B cell (primary cell): Measurements from ENCODE around the gene HIRA. TPM values are rescaled to one million over a fixed set of nuclear protein-coding genes. Genes with fewer than 3 reads are reported as not detected.

ENCODE experiments used
- ATAC-seq: fragments of 200-7000 bp; cut with Tn5 transposase; one replicate; pipeline ENCODE4 v1.10.0; 2021; ENCODE audit warnings: low read depth, mild to moderate bottlenecking, moderate number of reproducible peaks, moderate library complexity
- CTCF ChIA-PET: fragments of 350-600 bp; sonication (Branson Sonifier 250); formaldehyde crosslinking; loops from one replicate; lab custom pipeline; 2021; ENCODE audit warnings: antibody characterized with exemption, inconsistent platforms; lab: Charles Lee
- POLR2A ChIA-PET: fragments of 350-600 bp; sonication (Branson Sonifier 250); formaldehyde crosslinking; loops from one replicate; lab custom pipeline; 2021; ENCODE audit warnings: antibody characterized with exemption; lab: Charles Lee
- DNase-seq: peaks from one replicate; pipeline ENCODE4 v3.0.0; 2013
- H2AFZ ChIP-seq: 2 replicates; pipeline ENCODE4 v1.6.1; 2012; ENCODE audit warnings: mild to moderate bottlenecking, low read depth, low read length; ENCODE audit not compliant: insufficient read depth, poor library complexity, severe bottlenecking
- H3K27ac ChIP-seq, 2 donors: 1 replicate in 1 of 2; 2 replicates in 1 of 2; pipeline ENCODE4 v1.5.1; 2012 to 2013; ENCODE audit warnings: low read length in 2 of 2, mild to moderate bottlenecking in 2 of 2, moderate library complexity in 1 of 2
- H3K27me3 ChIP-seq, 4 experiments: fragments of 200-600 bp in 1 of 4; sonication (generic) in 1 of 4; replicated peaks in 1 of 4; 1 replicate in 2 of 4; 2 replicates in 2 of 4; pipeline versions ENCODE4 v1.6.1 to v1.7.0; 2013 to 2016; ENCODE audit warnings: low read length in 3 of 4, mild to moderate bottlenecking in 2 of 4, mixed read lengths in 1 of 4, moderate library complexity in 1 of 4; ENCODE audit not compliant: insufficient read depth in 4 of 4, control insufficient read depth in 3 of 4; ENCODE audit errors: control extremely low read depth in 1 of 4
- H3K36me3 ChIP-seq, 2 experiments: replicated peaks in 1 of 2; 1 replicate in 1 of 2; 2 replicates in 1 of 2; pipeline versions ENCODE4 v1.6.1 to v1.7.1; 2013; ENCODE audit warnings: low read length in 1 of 2; ENCODE audit not compliant: insufficient read depth in 2 of 2, control insufficient read depth in 1 of 2; ENCODE audit errors: control extremely low read depth in 1 of 2, extremely low read depth in 1 of 2
- H3K4me1 ChIP-seq, 2 donors: fragments of 200-600 bp in 1 of 2; sonication (generic) in 1 of 2; 1 replicate in 1 of 2; 2 replicates in 1 of 2; pipeline versions ENCODE4 v1.5.1 to v1.6.1; 2013 to 2017; ENCODE audit warnings: low read length in 2 of 2; ENCODE audit not compliant: control insufficient read depth in 2 of 2, insufficient read depth in 2 of 2
- H3K4me2 ChIP-seq: replicated peaks from 2 replicates; pipeline ENCODE3; 2012; ENCODE audit warnings: mild to moderate bottlenecking, low read depth, low read length; ENCODE audit not compliant: poor library complexity, severe bottlenecking
- H3K4me3 ChIP-seq, 5 experiments: fragments of 200-600 bp in 1 of 5; sonication (generic) in 1 of 5; 1 replicate in 3 of 5; 2 replicates in 2 of 5; pipeline versions ENCODE4 v1.5.1 to v1.7.0; 2011 to 2016; ENCODE audit warnings: low read length in 4 of 5, mild to moderate bottlenecking in 4 of 5, low read depth in 2 of 5, control low read depth in 1 of 5, moderate library complexity in 1 of 5; ENCODE audit not compliant: insufficient read depth in 1 of 5; ENCODE audit errors: control extremely low read depth in 1 of 5, extremely low read depth in 1 of 5
- H3K79me2 ChIP-seq: fragments of 200-600 bp; sonication (generic); one replicate; pipeline ENCODE4 v1.6.0; 2016; ENCODE audit warnings: low read length; ENCODE audit not compliant: control insufficient read depth, insufficient read depth
- H3K9ac ChIP-seq: fragments of 200-600 bp; sonication (generic); 2 replicates; pipeline ENCODE4 v1.6.1; 2017; ENCODE audit warnings: mild to moderate bottlenecking, low read length, moderate library complexity
- H3K9me3 ChIP-seq, 3 donors: one replicate each; pipeline versions ENCODE4 v1.6.1 to v1.7.1; 2013; ENCODE audit warnings: low read length in 2 of 3; ENCODE audit not compliant: control insufficient read depth in 2 of 3, insufficient read depth in 1 of 3; ENCODE audit errors: control extremely low read depth in 1 of 3
- H4K20me1 ChIP-seq: 2 replicates; pipeline ENCODE4 v1.6.0; 2012; ENCODE audit warnings: mild to moderate bottlenecking, low read length; ENCODE audit not compliant: insufficient read depth, control insufficient read depth, poor library complexity, severe bottlenecking
- H3K27ac Mint-ChIP-seq: one replicate; pipeline ENCODE4 v1.8.0; 2021; ENCODE audit warnings: mixed read lengths
- H3K27me3 Mint-ChIP-seq: one replicate; pipeline ENCODE4 v1.8.0; 2021; ENCODE audit warnings: mixed read lengths
- H3K4me1 Mint-ChIP-seq: one replicate; pipeline ENCODE4 v1.8.0; 2021; ENCODE audit warnings: mixed read lengths
- H3K4me3 Mint-ChIP-seq: one replicate; pipeline ENCODE4 v1.8.0; 2021; ENCODE audit warnings: mixed read lengths
- H3K9me3 Mint-ChIP-seq: one replicate; pipeline ENCODE4 v1.8.0; 2022; ENCODE audit warnings: mixed read lengths; ENCODE audit not compliant: insufficient read depth
- CTCF ChIP-seq: fragments of 200-600 bp; IDR thresholded peaks from one replicate; pipeline ENCODE4 v1.8.0; 2022; ENCODE audit warnings: antibody characterized with exemption, mild to moderate bottlenecking
- EZH2 ChIP-seq: IDR thresholded peaks from 2 replicates; pipeline ENCODE4 v1.6.1; 2012; ENCODE audit warnings: borderline replicate concordance, low read depth, mild to moderate bottlenecking, moderate library complexity, low read length; ENCODE audit not compliant: insufficient read depth, poor library complexity, severe bottlenecking
- WGBS: methylation state at CpG from one replicate; pipeline ENCODE4 v1.1.5; 2013; ENCODE audit warnings: missing lambda C conversion rate; ENCODE audit not compliant: insufficient coverage; 5-methylcytosine and 5-hydroxymethylcytosine counted together
- intact Hi-C: fragments of 100-400 bp; cut with micrococcal nuclease; formaldehyde crosslinking; loops from one replicate; pipeline ENCODE4 v1.10.0; 2022
- polyA plus RNA-seq: library from polyadenylated mRNA; depleted of rRNA; stranded (reverse); fragments of >200 nt; gene quantifications from 2 replicates; pipeline ENCODE4 v1.2.3, GENCODE V29; 2012
- total RNA-seq, 2 donors: library from RNA; stranded (reverse); fragments of 120-200 nt in 1 of 2; gene quantifications; 1 replicate in 1 of 2; 2 replicates in 1 of 2; pipeline versions ENCODE4 v1.2.3 to v1.2.4, GENCODE V29; 2013 to 2022

Gene HIRA
- total and polyA plus RNA-seq, 2 donors (not counting 1 experiment from before 2014, with no cell fraction given) = 28.3 to 34.5 TPM

- Histone ChIP-seq H4K20me1 (no peaks in the 10 kb centered on the region), H3K9ac (no peak overlapping the region), H3K79me2 (peaks cover 5% of the 10 kb centered on the region), H3K4me1 (no peaks in the 10 kb centered on the region), H3K4me2 (no peak overlapping the region), H3K27ac (no peak overlapping the region), H3K36me3 (peaks cover under 1 to 90% of the 10 kb centered on the region in 2 experiments), H3K27me3 (no peaks in the 10 kb centered on the region), H2AFZ (no peak overlapping the region), H3K4me3 (no peak overlapping the region), H3K9me3 (peaks cover 0 to 4% (median 0%) of the 10 kb centered on the region in 3 donors)
- Mint-ChIP-seq H3K4me3 (no peak overlapping the region), H3K27ac (no peak overlapping the region), H3K9me3 (no peaks in the 10 kb centered on the region), H3K27me3 (no peaks in the 10 kb centered on the region), H3K4me1 (no peaks in the 10 kb centered on the region)
- ATAC-seq = no peak
- ChIA-PET POLR2A (no interaction called here), CTCF (interaction anchor here (1.5 kb wide), 1 partner anchor 10 kb away, joined by 3 read pairs; no protein-coding TSS in a partner anchor)
- intact Hi-C loops = no loop called here
- TF ChIP-seq EZH2 = no peak
- TF ChIP-seq CTCF = no peak
- 98% methylated on average over 9 of the region's 9 CpGs for WGBS
- DNase-seq = no peak
Measured at GRCh38 chr22:19350947-19351346, 80.6 kb downstream of the HIRA start.

- no peak overlapping the region for H3K4me3 ChIP-seq
- H3K27me3 ChIP-seq = no peaks in the 10 kb centered on the region
- no peak overlapping the region for H3K4me2 ChIP-seq
- no peaks in the 10 kb centered on the region for H4K20me1 ChIP-seq
- no peak overlapping the region for H3K27ac ChIP-seq
- peaks cover 2 to 90% of the 10 kb centered on the region in 2 experiments for H3K36me3 ChIP-seq
- no peak overlapping the region for H3K4me3 Mint-ChIP-seq
- no peak for ATAC-seq
- CTCF ChIA-PET = interaction anchor here (1.5 kb wide), 1 partner anchor 10 kb away, joined by 3 read pairs; no protein-coding TSS in a partner anchor
- no peaks in the 10 kb centered on the region for H3K9me3 Mint-ChIP-seq
- peaks cover 0 to 4% (median 0%) of the 10 kb centered on the region in 3 donors for H3K9me3 ChIP-seq
- H3K4me1 ChIP-seq = no peaks in the 10 kb centered on the region
- 100% methylated on average over 1 of the region's 1 CpG for whole genome bisulfite sequencing
- no peaks in the 10 kb centered on the region for H3K4me1 Mint-ChIP-seq
- POLR2A ChIA-PET = no interaction called here
- no peak for DNase-seq
- no peak overlapping the region for H3K9ac ChIP-seq
- H2AFZ ChIP-seq = no peak overlapping the region
- peaks cover 5% of the 10 kb centered on the region for H3K79me2 ChIP-seq
- H3K27me3 Mint-ChIP-seq = no peaks in the 10 kb centered on the region
- peak overlapping the region; percentile 6 for H3K27ac Mint-ChIP-seq
- intact Hi-C loops = no loop called here
- TF ChIP-seq EZH2 = no peak
- no peak for TF ChIP-seq CTCF
Measured at GRCh38 chr22:19350476-19350859, 81.1 kb downstream of the HIRA start.
